Measurements from ENCODE around the gene SSH2.

GRCh38 chr17:29764217-29764616 lies 165.8 kb downstream of the SSH2 start:
- no peak for TF ChIP-seq POLR2A (IDR thresholded peaks at IDR 0.05)
- no peak for TF ChIP-seq CTCF (IDR thresholded peaks at IDR 0.05)
